ENCODE measurements around the gene S100A14.
"Not testable (repeated sequence)": the region's sequence is repeated elsewhere in the genome, so short reads cannot be mapped to it uniquely, and the experiment has no call there.

Gene S100A14

GRCh38 chr1:153583976-153584375, 32.1 kb downstream of the S100A14 start:
- no peak for DNase-seq

- not testable (repeated sequence) for DNase-seq
Observed at GRCh38 chr1:153583514-153583913, 32.6 kb downstream of the S100A14 start.

- DNase-seq: not testable (repeated sequence)
Observed at GRCh38 chr1:153582836-153583235, 33.3 kb downstream of the S100A14 start.

GRCh38 chr1:153578936-153579335, 37.2 kb downstream of the S100A14 start:
- DNase-seq: no peak

GRCh38 chr1:153578490-153578889, 37.6 kb downstream of the S100A14 start:
- no peak for DNase-seq

GRCh38 chr1:153577624-153578051, 38.5 kb downstream of the S100A14 start:
- no peak for DNase-seq

GRCh38 chr1:153577138-153577537, 39.0 kb downstream of the S100A14 start:
- no peak for DNase-seq

GRCh38 chr1:153575497-153575896, 40.6 kb downstream of the S100A14 start:
- DNase-seq: not testable (repeated sequence)

GRCh38 chr1:153575081-153575491, 41.0 kb downstream of the S100A14 start:
- DNase-seq: not testable (repeated sequence)

- no peak for DNase-seq
Observed at GRCh38 chr1:153573351-153573750, 42.8 kb downstream of the S100A14 start.

- no peak for DNase-seq
Observed at GRCh38 chr1:153572569-153573015, 43.5 kb downstream of the S100A14 start.

- no peak for DNase-seq
Observed at GRCh38 chr1:153571706-153572105, 44.4 kb downstream of the S100A14 start.

- DNase-seq: no peak
Observed at GRCh38 chr1:153570874-153571273, 45.3 kb downstream of the S100A14 start.

GRCh38 chr1:153569465-153569864, 46.7 kb downstream of the S100A14 start:
- no peak for DNase-seq

GRCh38 chr1:153568367-153569099, 47.6 kb downstream of the S100A14 start:
- peak; percentile 89 for DNase-seq

GRCh38 chr1:153567621-153568366, 48.3 kb downstream of the S100A14 start:
- DNase-seq: no peak

GRCh38 chr1:153566414-153567371, 49.4 kb downstream of the S100A14 start:
- DNase-seq: no peak

GRCh38 chr1:153565529-153566374, 50.4 kb downstream of the S100A14 start, which contains the start of gene S100A2:
Gene S100A2, minus strand, starts transcription at chr1:153565844. Its CDS starts 1,967 bp downstream, at chr1:153563877.
- no peak for DNase-seq
